HuH-7 (cell line): ENCODE data around the gene RASA3.
"Not testable (repeated sequence)": the region's sequence is repeated elsewhere in the genome, so short reads cannot be mapped to it uniquely, and the experiment has no call there.

Source experiments
- DNase-seq: peaks from one replicate; pipeline ENCODE4 v3.0.0; 2011; ENCODE audit warnings: low spot score

The RASA3 gene

DNA sequence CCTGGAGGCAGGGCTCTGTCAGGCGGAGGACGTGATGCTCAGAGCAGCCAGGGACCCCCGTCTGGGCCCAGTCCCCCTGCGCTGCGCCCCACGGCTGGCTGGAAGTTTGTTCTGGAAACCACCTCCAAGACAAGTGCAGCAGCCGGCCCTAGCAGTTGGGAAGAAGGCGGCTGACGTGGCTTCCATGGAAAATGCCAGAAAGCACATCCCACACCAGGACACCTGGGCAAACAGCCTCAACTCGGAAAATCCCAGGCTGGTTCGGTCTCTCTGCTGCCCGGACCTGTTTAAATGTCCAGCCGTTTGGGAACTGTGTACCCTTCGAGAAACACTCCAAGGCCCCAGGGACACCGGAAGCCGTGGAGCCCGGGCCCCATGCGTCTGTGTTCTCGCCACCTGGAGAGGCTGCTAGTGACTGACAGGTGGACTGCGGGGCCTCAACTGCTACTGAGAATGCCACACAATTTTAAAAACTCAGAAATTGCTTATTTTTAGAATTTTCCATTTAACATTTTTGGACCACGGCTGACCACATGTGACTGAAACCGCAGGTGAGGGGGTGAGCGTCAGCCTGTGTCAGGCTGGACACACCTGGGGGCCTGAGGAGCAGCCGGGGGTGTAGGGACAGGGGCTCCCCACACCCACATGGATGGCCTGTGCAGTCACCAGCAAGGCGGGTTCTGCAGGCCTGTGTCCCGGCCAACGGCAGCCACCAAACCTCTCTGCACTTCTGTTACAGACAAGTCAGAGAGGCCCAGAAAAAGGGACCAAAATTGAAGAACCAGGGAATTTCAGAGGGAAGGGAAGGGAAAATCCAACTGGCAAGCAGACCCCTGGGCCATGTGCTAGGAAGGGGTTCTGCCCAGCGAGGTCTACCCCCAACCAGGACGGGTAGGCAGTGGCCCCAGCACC lies 31.7 kb downstream of the RASA3 start:
- no peak for DNase-seq

DNA sequence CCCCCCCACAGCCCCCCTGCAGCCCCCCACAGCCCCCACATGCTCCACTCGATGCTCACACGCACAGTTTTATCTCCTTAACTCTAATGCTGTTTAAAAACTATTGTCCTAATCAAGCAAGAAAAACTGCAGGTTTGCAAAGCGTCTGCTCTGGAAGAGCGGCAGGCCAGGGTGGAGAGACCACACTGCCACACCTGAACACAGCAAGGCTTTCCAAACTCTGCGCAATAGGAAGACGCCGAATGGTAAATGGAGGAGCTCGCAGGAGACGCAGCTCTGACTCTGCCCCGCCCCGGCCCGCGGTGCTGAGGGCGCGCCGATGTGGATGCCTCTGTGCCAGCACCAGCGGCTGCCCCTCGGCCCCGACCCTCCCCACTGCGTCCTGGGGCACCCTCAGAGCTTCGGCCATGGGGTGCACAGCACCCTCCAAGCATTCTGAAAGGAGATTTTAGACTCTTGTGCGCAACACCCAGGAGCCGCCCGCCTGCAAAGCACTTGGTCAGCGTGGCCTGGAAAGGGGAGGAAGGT lies 32.4 kb downstream of the RASA3 start:
- peak; percentile 71 for DNase-seq

DNA sequence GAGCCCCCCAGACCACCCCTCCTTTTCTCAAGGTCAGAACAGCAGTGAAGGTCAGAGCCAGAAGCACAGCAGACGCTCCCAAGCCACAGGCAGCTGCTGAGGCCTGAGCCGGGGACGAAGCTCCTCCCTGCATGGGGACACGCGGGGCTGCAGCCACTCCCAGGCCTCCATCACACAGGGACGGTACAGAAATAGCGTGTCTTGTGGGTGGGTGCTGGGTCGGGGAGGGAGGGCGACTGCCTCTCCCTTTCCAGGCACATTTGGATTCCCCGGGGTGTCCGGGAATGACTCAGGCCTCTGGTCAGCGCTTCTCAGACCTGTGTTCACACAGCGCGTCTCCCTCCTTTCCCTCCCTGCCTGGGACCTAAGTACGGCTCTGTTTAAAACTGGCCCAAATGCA lies 33.2 kb downstream of the RASA3 start:
- peak; percentile 67 for DNase-seq

DNA sequence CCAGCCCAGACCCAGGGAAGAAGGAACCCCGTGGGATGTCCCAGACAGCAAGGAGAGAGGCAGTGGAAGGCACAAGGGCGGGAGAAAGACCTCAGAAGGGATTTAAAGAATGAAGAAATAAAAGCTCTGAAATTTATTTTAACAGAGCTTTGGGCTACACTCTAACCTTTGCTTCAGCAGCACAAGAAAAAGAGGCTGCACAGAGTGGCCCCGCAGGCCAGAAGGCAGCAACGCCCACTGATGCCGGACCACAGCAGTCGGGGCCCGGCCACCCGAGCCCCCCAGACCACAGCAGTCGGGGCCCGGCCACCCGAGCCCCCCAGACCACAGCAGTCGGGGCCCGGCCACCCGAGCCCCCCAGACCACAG lies 33.8 kb downstream of the RASA3 start:
- DNase-seq = not testable (repeated sequence)

DNA sequence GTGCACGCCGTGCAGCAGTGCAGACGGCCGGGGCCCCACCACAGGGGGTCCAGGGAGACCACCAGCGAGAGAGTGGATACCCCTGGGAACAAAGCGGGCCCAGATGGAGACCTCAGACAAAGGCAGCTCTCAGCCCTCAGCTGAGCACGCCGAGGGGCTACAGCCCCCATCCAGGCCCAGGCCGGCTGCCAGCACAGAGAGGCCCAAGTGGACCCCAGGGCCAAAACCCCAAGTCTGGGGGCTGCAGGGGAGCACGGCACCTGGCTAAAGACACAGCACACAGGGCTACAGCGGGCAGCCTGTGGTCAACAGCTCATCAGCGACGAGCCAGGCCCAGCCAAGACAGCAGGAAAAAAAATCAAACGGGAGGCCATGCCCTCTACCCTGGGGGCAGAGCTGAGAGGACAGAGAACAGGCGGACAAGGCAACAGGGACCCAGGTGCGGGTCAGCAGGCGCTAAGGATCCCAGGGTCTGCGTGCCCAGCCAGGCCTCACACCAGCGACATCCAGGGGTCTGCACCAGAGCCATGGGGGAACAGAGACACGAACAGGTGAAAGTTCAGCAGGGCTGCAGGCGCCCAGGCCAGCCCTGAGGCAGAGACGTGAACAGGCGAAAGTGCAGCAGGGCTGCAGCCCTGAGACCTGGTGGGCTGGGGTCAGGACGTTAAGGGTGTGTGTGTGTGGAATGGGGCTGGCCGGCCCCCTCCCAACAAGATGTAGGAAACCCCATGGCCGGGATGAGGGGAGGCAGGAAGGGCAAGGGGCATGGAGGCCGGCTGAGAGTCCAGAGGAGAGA lies 34.3 kb downstream of the RASA3 start:
- no peak for DNase-seq

DNA sequence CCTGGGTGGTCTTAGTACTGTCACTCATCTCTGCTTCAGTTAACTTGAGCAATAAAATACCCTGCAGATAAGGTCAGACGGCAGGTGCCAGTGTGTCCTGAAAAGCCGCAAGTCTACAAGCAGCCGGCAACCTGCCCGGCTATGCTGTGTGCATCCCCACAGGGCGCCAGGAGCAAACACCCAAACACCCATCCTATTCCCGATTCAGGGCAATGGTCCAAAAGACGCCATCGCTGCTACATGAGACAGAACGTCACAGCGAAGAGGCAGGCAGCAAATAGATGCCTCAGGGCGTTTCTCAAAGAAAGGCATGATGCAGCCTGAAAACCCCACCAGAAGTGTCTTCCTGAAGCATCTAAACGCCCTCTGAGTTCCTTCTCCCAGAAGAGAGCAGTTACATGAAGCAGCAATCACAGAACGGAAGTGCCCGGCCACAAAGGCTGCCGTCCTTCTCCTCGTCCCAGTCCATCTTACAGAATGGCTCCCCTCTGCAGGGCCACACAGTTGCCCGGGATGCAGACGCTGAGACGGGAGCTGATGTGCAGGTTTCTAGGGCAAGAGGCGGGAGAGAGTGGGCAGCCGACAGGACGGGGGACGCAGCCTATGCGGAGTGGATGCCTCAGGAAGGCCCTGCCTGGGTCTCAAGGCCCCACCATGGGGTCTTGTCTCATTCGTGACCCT lies 35.1 kb downstream of the RASA3 start:
- no peak for DNase-seq

DNA sequence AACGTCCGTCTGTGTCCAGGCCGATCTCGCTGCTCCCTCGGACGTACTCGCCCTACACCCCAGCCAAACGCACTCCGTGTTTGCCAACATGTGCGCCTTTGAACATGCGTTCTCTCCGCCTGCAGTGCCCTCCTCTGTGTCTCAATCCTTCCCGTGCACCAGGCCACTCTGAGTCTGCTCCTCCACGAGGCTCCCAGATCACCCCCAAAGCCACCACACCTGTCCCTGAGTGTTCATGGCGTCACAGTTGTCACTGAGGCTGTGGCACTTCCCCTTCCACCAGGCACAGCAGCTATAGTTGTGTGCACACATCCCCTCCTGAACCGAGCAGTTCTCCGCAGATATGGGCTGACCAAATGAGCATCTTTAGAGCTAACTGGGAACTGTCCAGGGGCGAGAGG lies 35.6 kb downstream of the RASA3 start:
- no peak for DNase-seq

DNA sequence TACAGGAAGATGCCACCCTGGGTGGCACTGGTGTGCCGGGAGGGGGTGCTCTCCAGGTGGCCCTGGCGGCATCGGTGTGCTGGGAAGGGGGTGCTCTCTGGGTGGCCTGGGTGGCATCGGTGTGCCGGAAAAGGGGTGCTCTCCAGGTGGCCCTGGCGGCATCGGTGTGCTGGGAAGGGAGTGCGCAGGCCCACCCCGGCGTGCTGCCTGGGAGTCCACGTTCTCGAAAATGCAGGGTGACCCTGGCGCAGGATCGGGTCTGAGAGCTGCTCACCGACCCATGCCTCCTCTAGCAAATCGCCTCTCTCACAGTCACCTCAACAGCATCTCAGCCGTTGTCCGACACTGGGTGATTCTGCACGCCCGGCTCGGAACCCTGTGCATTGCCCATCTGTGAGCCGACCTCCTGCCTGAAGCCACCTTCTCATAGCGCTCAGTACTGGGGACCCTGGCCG lies 36.4 kb downstream of the RASA3 start:
- no peak for DNase-seq

DNA sequence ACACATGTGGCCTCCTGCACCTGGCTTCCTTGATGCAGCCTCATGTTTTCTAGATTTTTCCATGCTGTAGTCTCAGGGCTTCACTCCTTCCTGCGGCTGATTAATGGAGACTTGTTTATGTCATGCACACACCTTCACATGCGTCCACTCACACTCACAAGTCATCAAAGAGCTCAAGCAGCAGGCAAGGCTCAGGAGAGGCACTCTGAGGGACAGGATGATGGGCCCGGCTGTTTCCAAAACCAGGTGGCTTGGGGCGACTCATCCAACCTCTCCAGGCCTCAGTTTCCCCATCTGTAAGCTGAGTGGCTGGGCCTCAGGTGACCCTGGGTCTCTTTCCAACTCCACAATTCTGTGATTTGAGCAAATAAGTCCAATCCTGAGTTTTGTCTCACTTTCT lies 36.9 kb downstream of the RASA3 start:
- no peak for DNase-seq

DNA sequence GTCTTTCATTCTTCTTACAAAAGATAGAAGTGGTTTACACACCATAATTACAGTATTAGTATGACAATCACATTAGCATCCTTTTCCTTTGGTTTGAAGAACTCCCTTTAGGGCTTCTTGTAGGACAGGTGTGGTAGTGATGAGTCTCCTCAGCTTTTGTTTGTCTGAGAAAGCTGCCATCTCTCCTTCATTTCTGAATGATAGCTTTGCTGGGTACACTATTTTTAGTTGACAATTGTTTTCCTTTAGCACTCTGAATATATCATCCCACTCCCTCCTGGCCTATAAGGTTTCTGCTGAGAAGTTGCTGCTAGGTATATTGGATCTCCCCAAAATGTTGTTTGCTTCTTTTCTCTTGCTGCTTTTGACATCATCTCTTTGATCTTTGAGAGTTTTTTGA lies 39.3 kb downstream of the RASA3 start:
- no peak for DNase-seq

DNA sequence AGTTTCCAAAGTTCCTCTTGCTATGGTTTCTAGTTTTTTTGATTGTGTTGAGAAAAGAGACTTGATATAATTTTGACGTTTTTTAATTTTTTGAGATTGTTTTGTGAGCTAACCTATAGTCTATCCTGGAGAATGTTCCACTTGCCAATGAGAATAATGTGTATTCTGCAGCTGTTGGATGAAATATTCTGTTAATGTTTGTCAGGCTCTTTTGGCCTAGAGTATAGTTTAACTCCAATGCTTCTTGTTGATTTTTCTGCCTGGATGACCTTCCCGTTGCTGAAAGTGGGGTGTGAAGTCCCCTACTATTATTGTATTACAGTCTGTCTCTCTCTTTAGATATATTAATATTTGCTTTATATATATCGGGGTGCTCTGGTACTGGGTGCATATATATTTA lies 40.0 kb downstream of the RASA3 start:
- no peak for DNase-seq

DNA sequence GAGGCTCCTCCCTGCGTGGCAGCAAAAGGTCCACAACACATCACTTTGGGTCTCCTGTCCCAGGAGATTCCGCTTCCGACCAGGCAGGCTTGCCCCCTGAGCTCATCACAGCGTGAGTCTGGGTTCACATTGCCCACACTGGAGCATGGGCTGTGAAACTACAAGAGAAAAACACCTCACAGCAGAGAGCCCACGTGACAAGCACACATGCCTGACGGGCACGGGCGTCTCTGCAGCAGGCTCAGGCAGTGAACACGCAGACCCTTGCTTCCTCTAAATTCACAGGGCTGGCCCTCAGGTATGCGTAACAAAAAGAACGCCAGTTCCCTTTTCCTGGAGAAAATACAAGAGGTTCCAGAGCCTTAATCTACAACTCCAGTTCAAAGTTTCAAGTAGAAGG lies 41.9 kb downstream of the RASA3 start:
- DNase-seq = no peak

DNA sequence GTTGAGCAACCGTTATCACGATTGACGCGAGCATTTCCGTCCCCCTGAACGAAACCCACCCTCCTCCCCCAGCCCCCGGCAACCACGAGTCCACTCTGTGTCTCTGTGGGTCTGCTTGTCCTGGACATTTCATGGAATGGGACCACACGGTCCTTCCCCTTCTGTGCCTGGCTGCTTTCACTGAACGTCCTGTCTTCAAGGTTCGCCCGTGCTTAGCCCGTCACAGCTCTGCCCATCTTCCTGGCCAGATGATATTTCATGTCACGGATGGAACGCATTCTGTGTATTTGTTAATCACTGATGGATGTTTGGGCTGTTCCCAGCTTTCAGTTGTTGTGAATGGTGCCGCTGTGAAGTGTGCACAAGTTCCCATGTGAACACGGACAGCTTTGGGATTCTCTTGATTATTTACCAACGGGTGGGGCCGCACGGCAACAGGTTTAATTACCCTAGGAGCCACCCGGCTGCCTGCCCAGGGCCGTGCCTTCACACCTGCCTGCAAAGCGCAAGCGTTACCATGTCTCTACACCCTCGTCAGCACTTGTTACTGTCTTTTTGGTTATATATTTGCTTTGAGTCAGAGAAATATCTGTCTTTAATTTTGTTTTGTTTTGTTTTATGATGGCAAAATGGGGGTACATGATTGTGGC lies 42.5 kb downstream of the RASA3 start:
- DNase-seq = no peak

DNA sequence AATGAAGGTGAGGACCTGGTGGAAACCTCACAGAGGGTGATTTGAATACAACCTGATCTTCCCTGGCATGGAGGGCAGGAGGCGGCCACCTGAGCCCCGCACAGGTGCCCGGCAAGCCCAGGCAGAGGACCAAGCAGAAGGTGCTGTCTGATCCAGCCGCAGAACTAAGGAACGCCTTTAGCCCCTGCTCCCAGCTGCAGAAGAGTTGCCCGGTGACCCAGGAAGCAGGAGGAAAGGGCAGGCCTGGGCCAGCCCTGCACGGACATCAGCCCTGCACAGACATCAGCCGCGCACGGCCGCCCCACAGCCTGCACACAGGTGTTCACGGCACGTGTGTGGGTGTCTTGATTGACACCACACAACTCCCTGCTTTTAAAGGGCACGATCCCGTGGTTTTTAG lies 43.1 kb downstream of the RASA3 start:
- no peak for DNase-seq

DNA sequence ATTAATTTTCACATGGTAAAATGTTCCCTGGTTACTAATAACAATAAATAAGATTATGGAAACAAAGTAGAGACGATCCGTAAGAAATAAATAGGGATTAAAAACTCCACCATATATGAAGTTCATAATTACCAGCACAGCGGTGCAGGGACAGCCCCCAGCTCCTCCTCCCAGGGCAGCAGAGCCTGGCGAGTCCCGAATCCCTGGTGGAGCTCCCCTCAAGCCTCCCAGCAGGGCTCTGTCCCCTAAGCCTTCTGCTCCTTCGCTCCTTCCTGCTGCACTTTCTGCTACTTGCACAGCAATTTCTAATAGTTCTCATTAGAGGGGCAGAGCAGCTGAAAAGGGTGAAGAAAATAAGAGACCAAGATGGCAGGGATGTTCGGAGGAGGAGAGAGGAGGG lies 43.6 kb downstream of the RASA3 start:
- DNase-seq = no peak

DNA sequence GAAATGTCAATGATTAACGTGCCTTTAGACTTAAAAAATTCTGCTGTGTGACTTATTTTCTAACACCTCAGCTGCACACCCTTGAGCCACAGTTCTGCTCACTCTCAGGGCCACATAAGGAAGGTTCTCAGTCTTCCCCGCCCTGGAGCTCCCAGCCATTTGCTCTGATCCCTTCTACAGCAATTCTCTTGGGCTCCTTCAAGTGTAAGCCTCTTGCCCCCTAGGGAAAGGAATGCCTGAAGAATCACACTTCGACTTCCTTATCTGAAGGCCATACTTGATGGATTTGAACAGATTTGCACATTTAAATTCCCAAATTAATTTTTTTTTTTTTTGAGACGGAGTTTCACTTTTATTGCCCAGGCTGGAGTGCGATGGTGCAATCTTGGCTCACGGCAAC lies 44.2 kb downstream of the RASA3 start:
- no peak for DNase-seq

DNA sequence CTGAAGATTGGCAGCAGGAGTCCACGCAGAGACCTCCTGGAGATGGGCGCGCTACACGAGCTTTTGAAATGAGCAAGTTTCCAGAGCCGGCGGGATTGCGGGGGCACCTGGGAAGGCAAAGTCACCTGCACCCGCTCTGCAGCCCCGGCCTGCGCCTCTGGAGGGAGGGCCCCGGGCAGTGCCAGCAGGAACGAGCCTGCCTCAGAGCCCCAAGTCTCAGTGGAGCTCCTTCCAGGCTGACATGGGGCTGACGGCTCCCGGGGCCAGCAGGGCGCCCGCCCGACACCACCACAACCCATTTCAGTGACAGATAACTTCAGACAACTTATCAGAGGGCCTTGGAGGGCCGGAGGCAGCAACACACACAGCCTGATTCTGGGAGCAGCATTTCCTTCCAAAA lies 45.0 kb downstream of the RASA3 start:
- no peak for DNase-seq

DNA sequence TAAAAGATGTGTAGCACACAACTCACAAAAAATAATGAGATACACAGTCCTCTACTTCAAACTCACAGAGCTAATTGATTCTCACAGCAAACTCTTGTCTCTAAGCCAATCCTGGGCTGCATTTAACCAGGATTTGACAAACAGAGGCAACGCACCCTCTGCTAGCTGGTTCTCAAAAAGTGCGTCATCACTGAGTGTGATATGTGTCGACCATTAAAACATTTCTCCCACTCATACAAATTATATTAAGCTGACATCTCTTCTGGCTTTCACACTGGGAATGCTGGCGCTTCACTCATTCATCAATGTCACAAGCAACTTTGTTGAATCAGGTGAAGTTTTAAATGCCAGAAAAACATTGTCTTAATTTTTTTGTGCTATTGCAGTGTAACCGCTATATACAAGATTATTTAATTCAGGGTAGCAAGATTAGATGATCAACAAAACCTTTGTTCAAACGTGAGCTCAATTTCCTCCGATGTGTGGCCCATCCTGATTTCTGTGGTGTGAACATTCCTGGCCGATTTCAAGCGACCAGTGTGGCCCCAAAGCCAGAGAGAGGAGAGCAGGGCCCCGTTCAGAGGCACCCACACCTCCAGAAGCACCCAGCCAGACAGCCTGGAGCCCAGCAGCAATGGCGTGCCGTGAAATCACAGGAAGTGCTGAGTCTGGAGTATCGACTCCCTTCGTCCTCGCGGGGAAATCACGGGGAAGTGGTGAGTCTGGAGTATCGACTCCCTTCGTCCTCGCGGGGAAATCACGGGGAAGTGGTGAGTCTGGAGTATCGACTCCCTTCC lies 49.4 kb downstream of the RASA3 start:
- DNase-seq = no peak

DNA sequence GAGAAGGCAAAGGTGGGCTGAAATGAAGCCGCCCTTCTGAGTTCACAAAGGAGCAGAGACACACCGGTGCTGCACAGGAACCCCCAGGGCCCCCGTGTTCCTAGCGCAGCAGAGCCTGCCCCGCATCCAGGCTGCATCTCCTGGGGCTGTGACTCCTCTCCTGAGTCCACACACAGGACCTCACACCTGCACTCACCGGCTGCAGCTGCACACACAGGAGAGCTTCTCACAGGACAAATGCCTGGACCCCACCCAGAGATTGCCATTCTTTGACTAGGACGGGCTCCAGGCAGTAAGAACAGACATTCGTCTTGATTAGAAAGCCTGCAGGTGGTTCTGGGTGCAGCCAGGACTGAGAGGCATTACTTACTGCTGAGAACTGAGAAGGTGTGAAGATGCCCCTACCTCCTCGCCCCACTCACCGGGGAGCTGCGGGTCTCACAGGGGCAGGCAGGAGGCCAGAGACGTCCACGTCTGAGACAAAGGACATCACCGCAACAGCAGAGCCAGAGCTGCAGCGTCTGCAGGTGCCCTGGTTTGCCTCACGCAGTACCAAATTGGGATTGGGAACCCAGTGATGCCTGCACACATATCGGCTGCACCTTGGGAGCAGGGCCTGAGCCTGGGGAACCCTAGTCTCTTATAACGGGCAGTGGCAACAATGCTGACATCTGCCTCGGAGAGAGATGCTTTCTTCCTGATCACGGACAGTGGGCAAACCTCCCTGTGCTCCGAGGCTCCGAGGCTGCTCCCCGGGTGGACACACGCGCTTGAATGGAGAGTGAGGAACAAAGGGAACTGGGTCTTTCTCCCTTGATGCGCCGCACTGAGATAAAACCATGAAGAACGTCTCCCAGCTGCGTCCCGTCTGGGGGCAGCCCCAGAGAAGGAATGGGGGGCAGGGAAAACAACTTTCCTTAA lies 50.4 kb downstream of the RASA3 start:
- no peak for DNase-seq
